Activated CD8-positive, alpha-beta T cell treated with anti-CD3 and anti-CD28 coated beads for 36 hours (primary cell): ENCODE data around the gene TMPRSS13. TPM values are rescaled to one million over a fixed set of nuclear protein-coding genes. Genes with fewer than 3 reads are reported as not detected.

ENCODE experiments used
- ATAC-seq: fragments of 200-7000 bp; cut with Tn5 transposase; one replicate; pipeline ENCODE4 v1.10.0; 2021; ENCODE audit warnings: mild to moderate bottlenecking, moderate library complexity
- CTCF ChIA-PET: fragments of 350-600 bp; sonication (Branson Sonifier 250); formaldehyde crosslinking; loops from one replicate; lab custom pipeline; 2021; ENCODE audit warnings: antibody characterized with exemption; lab: Charles Lee
- POLR2A ChIA-PET: fragments of 350-600 bp; sonication (Branson Sonifier 250); formaldehyde crosslinking; loops from one replicate; lab custom pipeline; 2021; ENCODE audit warnings: antibody characterized with exemption; lab: Charles Lee
- DNase-seq: peaks from one replicate; pipeline ENCODE4 v3.0.0-alpha.2; 2020
- H3K27ac Mint-ChIP-seq: one replicate; pipeline ENCODE4 v1.8.0; 2021; ENCODE audit warnings: mild to moderate bottlenecking, mixed read lengths
- H3K27me3 Mint-ChIP-seq: one replicate; pipeline ENCODE4 v1.8.0; 2021; ENCODE audit warnings: mixed read lengths
- H3K36me3 Mint-ChIP-seq: one replicate; pipeline ENCODE4 v1.8.0; 2021; ENCODE audit warnings: low read depth, mixed read lengths
- H3K4me1 Mint-ChIP-seq: one replicate; pipeline ENCODE4 v1.8.0; 2021; ENCODE audit warnings: low read depth, mixed read lengths
- H3K4me3 Mint-ChIP-seq: one replicate; pipeline ENCODE4 v1.8.0; 2021; ENCODE audit warnings: mild to moderate bottlenecking, moderate library complexity, mixed read lengths
- H3K9me3 Mint-ChIP-seq: one replicate; pipeline ENCODE4 v1.8.0; 2021; ENCODE audit warnings: mixed read lengths
- CTCF ChIP-seq: fragments of 200-600 bp; IDR thresholded peaks from one replicate; pipeline ENCODE4 v1.8.0; 2022; ENCODE audit warnings: antibody characterized with exemption, mild to moderate bottlenecking
- intact Hi-C: fragments of 100-400 bp; cut with micrococcal nuclease; formaldehyde crosslinking; loops from one replicate; pipeline ENCODE4 v1.10.0; 2022
- total RNA-seq, 2 experiments: library from RNA; stranded (reverse); gene quantifications; one replicate each; pipeline ENCODE4 v1.2.3, GENCODE V29; 2021

The TMPRSS13 gene
- total RNA-seq, 2 experiments from 2014 or later, result 3.5 to 4.7 TPM

- Mint-ChIP-seq H3K27me3 (no peaks in the 10 kb centered on the region), H3K9me3 (no peaks in the 10 kb centered on the region), H3K27ac (peak overlapping the region; percentile 98), H3K4me3 (peak overlapping the region; percentile 24), H3K4me1 (peaks cover 86% of the 10 kb centered on the region), H3K36me3 (no peaks in the 10 kb centered on the region)
- CTCF ChIA-PET, result interaction anchor here (0.8 to 13.1 kb wide), 12 partner anchors 8 to 125 kb away, joined by 3 to 172 read pairs (median 10); no protein-coding TSS in a partner anchor
- ATAC-seq, result peak; percentile 18
- peak; percentile 39 for DNase-seq
- POLR2A ChIA-PET, result interaction anchor here (0.8 to 2.2 kb wide), 11 partner anchors 11 to 119 kb away, joined by 3 to 10 read pairs (median 4); partner anchors contain the start of gene IL10RA
- intact Hi-C loops, result no loop called here
- TF ChIP-seq CTCF, result no peak
Observed at GRCh38 chr11:117932426-117932825, 3.2 kb upstream of the TMPRSS13 start.

- H3K36me3 Mint-ChIP-seq, result no peaks in the 10 kb centered on the region
- intact Hi-C loops, result no loop called here
- no peaks in the 10 kb centered on the region for H3K27me3 Mint-ChIP-seq
- H3K4me1 Mint-ChIP-seq, result peaks cover 83% of the 10 kb centered on the region
- peak overlapping the region; percentile 24 for H3K4me3 Mint-ChIP-seq
- TF ChIP-seq CTCF, result no peak
- no peaks in the 10 kb centered on the region for H3K9me3 Mint-ChIP-seq
- ChIA-PET CTCF (interaction anchor here (0.8 to 13.1 kb wide), 11 partner anchors 8 to 125 kb away, joined by 3 to 172 read pairs (median 11); no protein-coding TSS in a partner anchor), POLR2A (interaction anchor here (0.8 to 2.2 kb wide), 13 partner anchors 11 to 121 kb away, joined by 3 to 10 read pairs (median 4); partner anchors contain the start of gene IL10RA)
- DNase-seq (peak; percentile 91), ATAC-seq (peak; percentile 35)
- peak overlapping the region; percentile 98 for H3K27ac Mint-ChIP-seq
Observed at GRCh38 chr11:117931971-117932370, 2.8 kb upstream of the TMPRSS13 start.

- no peaks in the 10 kb centered on the region for H3K9me3 Mint-ChIP-seq
- peak overlapping the region; percentile 98 for H3K27ac Mint-ChIP-seq
- no peak for TF ChIP-seq CTCF
- CTCF ChIA-PET, result interaction anchor here (1.1 to 13.1 kb wide), 11 partner anchors 14 to 125 kb away, joined by 3 to 172 read pairs (median 11); no protein-coding TSS in a partner anchor
- no peaks in the 10 kb centered on the region for H3K36me3 Mint-ChIP-seq
- POLR2A ChIA-PET, result interaction anchor here (0.6 to 2.2 kb wide), 14 partner anchors 8 to 786 kb away, joined by 3 to 10 read pairs (median 4); partner anchors contain the start of gene IL10RA
- no peaks in the 10 kb centered on the region for H3K27me3 Mint-ChIP-seq
- H3K4me1 Mint-ChIP-seq, result peaks cover 78% of the 10 kb centered on the region
- no peak for ATAC-seq
- peak; percentile 36 for DNase-seq
- intact Hi-C loops, result no loop called here
- H3K4me3 Mint-ChIP-seq, result peak overlapping the region; percentile 24
Observed at GRCh38 chr11:117931331-117931950, 2.2 kb upstream of the TMPRSS13 start.

- Mint-ChIP-seq H3K27me3 (no peaks in the 10 kb centered on the region), H3K4me1 (peaks cover 75% of the 10 kb centered on the region), H3K4me3 (peak overlapping the region; percentile 39), H3K9me3 (no peaks in the 10 kb centered on the region), H3K27ac (peak overlapping the region; percentile 98), H3K36me3 (no peaks in the 10 kb centered on the region)
- ChIA-PET CTCF (interaction anchor here (1.1 to 13.1 kb wide), 10 partner anchors 14 to 124 kb away, joined by 3 to 172 read pairs (median 11); no protein-coding TSS in a partner anchor), POLR2A (interaction anchor here (0.6 to 2.2 kb wide), 9 partner anchors 9 to 786 kb away, joined by 3 to 10 read pairs (median 4); partner anchors contain the start of gene IL10RA)
- intact Hi-C loops, result no loop called here
- DNase-seq, result peak; percentile 80
- ATAC-seq, result peak; percentile 72
- no peak for TF ChIP-seq CTCF
Observed at GRCh38 chr11:117930668-117931330, 1.6 kb upstream of the TMPRSS13 start.
